Measurements from ENCODE around the gene PRC1. TPM values are rescaled to one million over a fixed set of nuclear protein-coding genes. Genes with fewer than 3 reads are reported as not detected.
A peak's percentile ranks its signal among the peaks of the same experiment; 100 is the strongest.

Gene PRC1
- total and polyA plus RNA-seq, 2 of the 13 experiments (the other 11 are each of a cell fraction or from before 2014, with no cell fraction given): 137 to 162 TPM

DNA sequence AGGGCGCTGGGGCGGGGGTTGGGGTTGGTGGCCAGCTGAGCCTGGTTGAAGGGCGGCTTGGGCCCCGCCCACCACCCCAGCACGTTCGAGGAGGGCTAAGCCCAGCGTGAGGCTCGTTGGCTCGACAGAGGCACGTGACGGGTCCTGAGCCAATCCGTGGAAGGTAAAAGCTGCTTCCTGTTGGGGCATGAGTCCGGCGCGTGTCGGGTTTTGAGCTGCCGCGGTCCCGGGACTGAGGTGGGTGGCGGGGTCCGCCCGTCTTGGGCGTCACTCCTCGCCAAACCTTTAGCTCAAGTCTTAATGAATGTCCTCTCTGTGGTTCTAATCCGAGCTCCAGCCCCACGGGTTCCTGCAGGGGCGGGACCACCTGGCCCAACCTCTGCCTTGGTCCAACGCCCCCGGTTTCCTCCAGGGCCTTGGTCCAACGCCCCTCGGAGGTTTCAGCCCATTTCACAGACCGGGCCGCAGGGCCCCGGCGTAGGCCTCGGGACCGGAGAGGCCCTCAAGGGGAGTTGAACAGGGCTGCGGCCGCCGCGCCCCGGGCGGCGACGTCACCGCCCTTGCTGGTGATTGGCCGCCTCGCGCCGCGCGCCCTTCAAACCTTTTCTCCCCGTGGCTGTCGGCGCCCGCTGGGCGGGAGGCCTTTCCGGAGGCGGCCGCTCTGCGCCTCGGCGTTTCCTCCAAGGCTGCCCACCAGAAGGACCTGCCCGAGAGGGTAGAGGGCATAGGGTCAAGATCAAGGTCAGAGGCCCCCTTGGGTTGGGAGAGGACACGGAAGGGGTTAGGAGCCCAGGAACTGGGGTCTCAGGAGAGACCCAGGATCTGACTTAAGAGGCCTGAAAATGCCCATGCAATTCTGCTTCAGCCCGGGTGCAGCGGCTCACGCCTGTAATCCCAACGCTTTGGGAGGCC lies 39.4 kb downstream of the PRC1 start, which contains the start of gene RCCD1 (continued):
- no peak for TF ChIP-seq FOXK2 (IDR thresholded peaks at IDR 0.05)
- TF ChIP-seq, protein P1, sequence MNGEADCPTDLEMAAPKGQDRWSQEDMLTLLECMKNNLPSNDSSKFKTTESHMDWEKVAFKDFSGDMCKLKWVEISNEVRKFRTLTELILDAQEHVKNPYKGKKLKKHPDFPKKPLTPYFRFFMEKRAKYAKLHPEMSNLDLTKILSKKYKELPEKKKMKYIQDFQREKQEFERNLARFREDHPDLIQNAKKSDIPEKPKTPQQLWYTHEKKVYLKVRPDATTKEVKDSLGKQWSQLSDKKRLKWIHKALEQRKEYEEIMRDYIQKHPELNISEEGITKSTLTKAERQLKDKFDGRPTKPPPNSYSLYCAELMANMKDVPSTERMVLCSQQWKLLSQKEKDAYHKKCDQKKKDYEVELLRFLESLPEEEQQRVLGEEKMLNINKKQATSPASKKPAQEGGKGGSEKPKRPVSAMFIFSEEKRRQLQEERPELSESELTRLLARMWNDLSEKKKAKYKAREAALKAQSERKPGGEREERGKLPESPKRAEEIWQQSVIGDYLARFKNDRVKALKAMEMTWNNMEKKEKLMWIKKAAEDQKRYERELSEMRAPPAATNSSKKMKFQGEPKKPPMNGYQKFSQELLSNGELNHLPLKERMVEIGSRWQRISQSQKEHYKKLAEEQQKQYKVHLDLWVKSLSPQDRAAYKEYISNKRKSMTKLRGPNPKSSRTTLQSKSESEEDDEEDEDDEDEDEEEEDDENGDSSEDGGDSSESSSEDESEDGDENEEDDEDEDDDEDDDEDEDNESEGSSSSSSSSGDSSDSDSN (CRISPR knock-in tag; IDR thresholded peaks at IDR 0.05): peak; percentile 52
- no peak for TF ChIP-seq DPF2 (CRISPR knock-in tag; IDR thresholded peaks at IDR 0.05; ENCODE audit: borderline replicate concordance, low read depth)
- TF ChIP-seq, protein P2, sequence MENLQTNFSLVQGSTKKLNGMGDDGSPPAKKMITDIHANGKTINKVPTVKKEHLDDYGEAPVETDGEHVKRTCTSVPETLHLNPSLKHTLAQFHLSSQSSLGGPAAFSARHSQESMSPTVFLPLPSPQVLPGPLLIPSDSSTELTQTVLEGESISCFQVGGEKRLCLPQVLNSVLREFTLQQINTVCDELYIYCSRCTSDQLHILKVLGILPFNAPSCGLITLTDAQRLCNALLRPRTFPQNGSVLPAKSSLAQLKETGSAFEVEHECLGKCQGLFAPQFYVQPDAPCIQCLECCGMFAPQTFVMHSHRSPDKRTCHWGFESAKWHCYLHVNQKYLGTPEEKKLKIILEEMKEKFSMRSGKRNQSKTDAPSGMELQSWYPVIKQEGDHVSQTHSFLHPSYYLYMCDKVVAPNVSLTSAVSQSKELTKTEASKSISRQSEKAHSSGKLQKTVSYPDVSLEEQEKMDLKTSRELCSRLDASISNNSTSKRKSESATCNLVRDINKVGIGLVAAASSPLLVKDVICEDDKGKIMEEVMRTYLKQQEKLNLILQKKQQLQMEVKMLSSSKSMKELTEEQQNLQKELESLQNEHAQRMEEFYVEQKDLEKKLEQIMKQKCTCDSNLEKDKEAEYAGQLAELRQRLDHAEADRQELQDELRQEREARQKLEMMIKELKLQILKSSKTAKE (CRISPR knock-in tag; IDR thresholded peaks at IDR 0.05; ENCODE audit: borderline replicate concordance): no peak
- no peak; the same call in none of the 2 replicates for TF ChIP-seq ZNF792 (CRISPR knock-in tag; IDR thresholded peaks at IDR 0.05)
- TF ChIP-seq FLYWCH1 (CRISPR knock-in tag; IDR thresholded peaks at IDR 0.05): no peak
- TF ChIP-seq, protein P3, sequence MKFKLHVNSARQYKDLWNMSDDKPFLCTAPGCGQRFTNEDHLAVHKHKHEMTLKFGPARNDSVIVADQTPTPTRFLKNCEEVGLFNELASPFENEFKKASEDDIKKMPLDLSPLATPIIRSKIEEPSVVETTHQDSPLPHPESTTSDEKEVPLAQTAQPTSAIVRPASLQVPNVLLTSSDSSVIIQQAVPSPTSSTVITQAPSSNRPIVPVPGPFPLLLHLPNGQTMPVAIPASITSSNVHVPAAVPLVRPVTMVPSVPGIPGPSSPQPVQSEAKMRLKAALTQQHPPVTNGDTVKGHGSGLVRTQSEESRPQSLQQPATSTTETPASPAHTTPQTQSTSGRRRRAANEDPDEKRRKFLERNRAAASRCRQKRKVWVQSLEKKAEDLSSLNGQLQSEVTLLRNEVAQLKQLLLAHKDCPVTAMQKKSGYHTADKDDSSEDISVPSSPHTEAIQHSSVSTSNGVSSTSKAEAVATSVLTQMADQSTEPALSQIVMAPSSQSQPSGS (CRISPR knock-in tag; IDR thresholded peaks at IDR 0.05): peak; percentile 96
- TF ChIP-seq ZNF678 (CRISPR knock-in tag; IDR thresholded peaks at IDR 0.05): no peak
- TF ChIP-seq ZSCAN29 (CRISPR knock-in tag; conservative IDR thresholded peaks at IDR 0.05): no peak
- no peak for TF ChIP-seq TEAD2 (CRISPR knock-in tag; IDR thresholded peaks at IDR 0.05)
- TF ChIP-seq E2F5 (CRISPR knock-in tag; conservative IDR thresholded peaks at IDR 0.05): peak; percentile 97
- peak; percentile 55 for TF ChIP-seq HNRNPLL (IDR thresholded peaks at IDR 0.05; ENCODE audit: low read depth, low read length, poor library complexity, severe bottlenecking)
- no peak for TF ChIP-seq ZNF383 (CRISPR knock-in tag; IDR thresholded peaks at IDR 0.05; ENCODE audit: borderline replicate concordance)
- no peak for TF ChIP-seq U2AF1 (optimal IDR thresholded peaks at IDR 0.05; ENCODE audit: low read depth, low read length)
- TF ChIP-seq NR3C1 (CRISPR knock-in tag; IDR thresholded peaks at IDR 0.05): no peak
- TF ChIP-seq ZNF709 (CRISPR knock-in tag; IDR thresholded peaks at IDR 0.05): peak; percentile 62; the same call in 1 of the 2 replicates
- TF ChIP-seq ZNF282 (IDR thresholded peaks at IDR 0.05; ENCODE audit: partially characterized antibody): no peak
- TF ChIP-seq BCLAF1 (IDR thresholded peaks at IDR 0.05): no peak
- peak; percentile 71 for TF ChIP-seq MED1 (CRISPR knock-in tag; IDR thresholded peaks at IDR 0.05)

Measured in HepG2 (cell line).